SK-N-SH treated with all-trans-retinoic acid at 6 μM for 48 hours (cell line): Measurements from ENCODE around the gene NPHS1.

ENCODE experiments used
- ESRRG ChIP-seq: fragments of 250-450 bp; sonication (Bioruptor Pico); IDR thresholded peaks from 2 replicates; pipeline ENCODE4 v1.6.1; 2021; ENCODE audit warnings: mild to moderate bottlenecking
- GLIS3 ChIP-seq: fragments of 250-450 bp; sonication (Bioruptor Pico); IDR thresholded peaks from 2 replicates; pipeline ENCODE4 v1.5.0; 2020; ENCODE audit warnings: mild to moderate bottlenecking, moderate library complexity
- OSR1 ChIP-seq: fragments of 250-450 bp; sonication (Bioruptor Pico); IDR thresholded peaks from 2 replicates; pipeline ENCODE4 v1.8.0; 2022; ENCODE audit warnings: moderate library complexity, mild to moderate bottlenecking, inconsistent platforms
- PPARA ChIP-seq: fragments of 250-450 bp; sonication (Bioruptor Pico); IDR thresholded peaks from 2 replicates; pipeline ENCODE4 v1.5.0; 2020; ENCODE audit warnings: mild to moderate bottlenecking, borderline replicate concordance
- RARB ChIP-seq: fragments of 250-450 bp; sonication (Bioruptor Pico); IDR thresholded peaks from 2 replicates; pipeline ENCODE4 v1.8.0; 2021; ENCODE audit warnings: mild to moderate bottlenecking, moderate library complexity
- SNAI2 ChIP-seq: fragments of 250-450 bp; sonication (Bioruptor Pico); IDR thresholded peaks from 2 replicates; pipeline ENCODE4 v1.5.0; 2020; ENCODE audit warnings: mild to moderate bottlenecking, moderate library complexity
- TCF4 ChIP-seq: fragments of 250-450 bp; sonication (Bioruptor Pico); IDR thresholded peaks from 2 replicates; pipeline ENCODE4 v1.8.0; 2021; ENCODE audit warnings: mild to moderate bottlenecking, moderate library complexity, borderline replicate concordance
- TOX ChIP-seq: fragments of 250-450 bp; sonication (Bioruptor Pico); IDR thresholded peaks from 2 replicates; pipeline ENCODE4 v1.8.0; 2021; ENCODE audit warnings: mild to moderate bottlenecking, moderate library complexity, borderline replicate concordance
- TSHZ2 ChIP-seq: fragments of 250-450 bp; sonication (Bioruptor Pico); IDR thresholded peaks from 2 replicates; pipeline ENCODE4 v1.5.0; 2020; ENCODE audit warnings: mild to moderate bottlenecking, moderate library complexity
- ZC3H10 ChIP-seq: fragments of 250-450 bp; sonication (Bioruptor Pico); IDR thresholded peaks from 2 replicates; pipeline ENCODE4 v1.5.1; 2021; ENCODE audit warnings: mild to moderate bottlenecking, moderate library complexity
- ZFP3 ChIP-seq: fragments of 250-450 bp; sonication (Bioruptor Pico); IDR thresholded peaks from 2 replicates; pipeline ENCODE4 v1.5.0; 2020; ENCODE audit warnings: mild to moderate bottlenecking, moderate library complexity
- ZFP30 ChIP-seq: fragments of 450-650 bp; formaldehyde crosslinking; IDR thresholded peaks from 2 replicates; pipeline ENCODE4 v1.5.0; 2022; ENCODE audit warnings: mild to moderate bottlenecking, moderate library complexity
- ZNF70 ChIP-seq: fragments of 450-650 bp; formaldehyde crosslinking; IDR thresholded peaks from 2 replicates; pipeline ENCODE4 v1.5.0; 2020; ENCODE audit warnings: mild to moderate bottlenecking, moderate library complexity

- TF ChIP-seq ESRRG (CRISPR knock-in tag) (no peak), SNAI2 (no peak), TSHZ2 (CRISPR knock-in tag) (no peak), RARB (no peak), ZFP30 (no peak), TOX (no peak), ZFP3 (CRISPR knock-in tag) (no peak), PPARA (CRISPR knock-in tag) (no peak), TCF4 (CRISPR knock-in tag) (no peak), OSR1 (no peak), ZC3H10 (CRISPR knock-in tag) (no peak), GLIS3 (no peak), ZNF70 (CRISPR knock-in tag) (no peak)
Observed at GRCh38 chr19:35896643-35897040, 44.3 kb upstream of the NPHS1 start.
